Non-pigmented ciliary epithelial cell (primary cell): ENCODE data around the gene DAW1.

Experiments used
- DNase-seq: peaks from one replicate; pipeline ENCODE4 v3.0.0-alpha.2; 2010; ENCODE audit warnings: low read depth

The DAW1 gene

GRCh38 chr2:227862227-227862740 is 9.1 kb upstream of the DAW1 start:
- DNase-seq = no peak

- no peak for DNase-seq
These were observed 8.5 kb upstream of the DAW1 start for GRCh38 chr2:227862741-227863588.

- no peak for DNase-seq
These were observed 7.2 kb upstream of the DAW1 start for GRCh38 chr2:227864161-227864756.

- DNase-seq = no peak
These were observed 6.1 kb upstream of the DAW1 start for GRCh38 chr2:227865291-227865690.

- no peak for DNase-seq
These were observed 4.0 kb upstream of the DAW1 start for GRCh38 chr2:227867386-227867785.

- peak; percentile 91 for DNase-seq
These were observed 589 bp upstream of the DAW1 start for GRCh38 chr2:227870710-227871374.

GRCh38 chr2:227872676-227873075 is 1.2 kb downstream of the DAW1 start:
- no peak for DNase-seq

GRCh38 chr2:227876300-227876801 is 4.9 kb downstream of the DAW1 start:
- DNase-seq = peak; percentile 55

- no peak for DNase-seq
These were observed 6.2 kb downstream of the DAW1 start for GRCh38 chr2:227877421-227878310.

GRCh38 chr2:227880460-227880859 is 9.0 kb downstream of the DAW1 start:
- DNase-seq = no peak

- DNase-seq = no peak
These were observed 10.6 kb downstream of the DAW1 start for GRCh38 chr2:227881866-227882517.

- DNase-seq = no peak
These were observed 13.1 kb downstream of the DAW1 start for GRCh38 chr2:227884511-227884947.

GRCh38 chr2:227886149-227886548 is 14.7 kb downstream of the DAW1 start:
- no peak for DNase-seq

- no peak for DNase-seq
These were observed 16.9 kb downstream of the DAW1 start for GRCh38 chr2:227888289-227888688.

GRCh38 chr2:227889336-227889735 is 17.9 kb downstream of the DAW1 start:
- no peak for DNase-seq

GRCh38 chr2:227890495-227891079 is 19.2 kb downstream of the DAW1 start:
- no peak for DNase-seq

- no peak for DNase-seq
These were observed 20.2 kb downstream of the DAW1 start for GRCh38 chr2:227891673-227892072.

GRCh38 chr2:227903381-227903780 is 31.9 kb downstream of the DAW1 start:
- DNase-seq = no peak

GRCh38 chr2:227906991-227907390 is 35.6 kb downstream of the DAW1 start:
- no peak for DNase-seq

- DNase-seq = peak; percentile 4
These were observed 37.0 kb downstream of the DAW1 start for GRCh38 chr2:227908266-227909054.
